ENCODE data around the gene MTHFR.

The MTHFR gene

DNA sequence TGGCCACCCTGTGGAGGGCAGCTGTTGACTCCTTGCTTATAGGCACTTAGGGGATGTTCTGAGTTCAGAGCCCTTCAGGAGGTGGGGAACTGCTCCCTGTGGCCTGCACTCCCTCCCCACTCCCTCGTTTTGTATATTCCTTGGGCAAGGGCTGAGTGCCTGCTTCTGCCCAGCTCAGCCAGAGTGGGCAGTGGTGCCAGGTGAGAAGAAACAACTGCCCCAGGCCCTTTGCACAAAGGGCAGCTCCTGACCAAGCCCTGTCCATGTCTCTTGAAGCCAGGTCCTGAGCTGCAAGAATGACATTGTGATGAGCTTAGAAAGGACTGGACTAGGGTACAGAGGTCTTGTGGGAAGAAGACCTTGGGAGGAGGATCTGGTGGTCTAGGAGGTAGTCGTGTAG lies 67.7 kb downstream of the MTHFR start:
- Histone ChIP-seq H3K27ac (replicated peaks) (peak overlapping the region; percentile 98), H3K27me3 (ENCODE audit: insufficient read depth, poor library complexity, severe bottlenecking) (no peaks in the 10 kb centered on the region), H3K4me3 (replicated peaks; ENCODE audit: insufficient read depth, low read length) (no peak overlapping the region)
- no peak for DNase-seq (ENCODE audit: low read depth in 1 of 2, low spot score in 1 of 2)
- no peak for TF ChIP-seq SPI1 (IDR thresholded peaks at IDR 0.05; ENCODE audit: borderline replicate concordance, low read depth)
- TF ChIP-seq, protein P1, sequence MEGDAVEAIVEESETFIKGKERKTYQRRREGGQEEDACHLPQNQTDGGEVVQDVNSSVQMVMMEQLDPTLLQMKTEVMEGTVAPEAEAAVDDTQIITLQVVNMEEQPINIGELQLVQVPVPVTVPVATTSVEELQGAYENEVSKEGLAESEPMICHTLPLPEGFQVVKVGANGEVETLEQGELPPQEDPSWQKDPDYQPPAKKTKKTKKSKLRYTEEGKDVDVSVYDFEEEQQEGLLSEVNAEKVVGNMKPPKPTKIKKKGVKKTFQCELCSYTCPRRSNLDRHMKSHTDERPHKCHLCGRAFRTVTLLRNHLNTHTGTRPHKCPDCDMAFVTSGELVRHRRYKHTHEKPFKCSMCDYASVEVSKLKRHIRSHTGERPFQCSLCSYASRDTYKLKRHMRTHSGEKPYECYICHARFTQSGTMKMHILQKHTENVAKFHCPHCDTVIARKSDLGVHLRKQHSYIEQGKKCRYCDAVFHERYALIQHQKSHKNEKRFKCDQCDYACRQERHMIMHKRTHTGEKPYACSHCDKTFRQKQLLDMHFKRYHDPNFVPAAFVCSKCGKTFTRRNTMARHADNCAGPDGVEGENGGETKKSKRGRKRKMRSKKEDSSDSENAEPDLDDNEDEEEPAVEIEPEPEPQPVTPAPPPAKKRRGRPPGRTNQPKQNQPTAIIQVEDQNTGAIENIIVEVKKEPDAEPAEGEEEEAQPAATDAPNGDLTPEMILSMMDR (IDR thresholded peaks at IDR 0.05; ENCODE audit: insufficient read depth, low read length) = no peak
- TF ChIP-seq POLR2AphosphoS5 (IDR thresholded peaks at IDR 0.05; ENCODE audit: low read depth) = no peak
- no peak for TF ChIP-seq GABPA (IDR thresholded peaks at IDR 0.05; ENCODE audit: low read depth)
- TF ChIP-seq, protein P2, sequence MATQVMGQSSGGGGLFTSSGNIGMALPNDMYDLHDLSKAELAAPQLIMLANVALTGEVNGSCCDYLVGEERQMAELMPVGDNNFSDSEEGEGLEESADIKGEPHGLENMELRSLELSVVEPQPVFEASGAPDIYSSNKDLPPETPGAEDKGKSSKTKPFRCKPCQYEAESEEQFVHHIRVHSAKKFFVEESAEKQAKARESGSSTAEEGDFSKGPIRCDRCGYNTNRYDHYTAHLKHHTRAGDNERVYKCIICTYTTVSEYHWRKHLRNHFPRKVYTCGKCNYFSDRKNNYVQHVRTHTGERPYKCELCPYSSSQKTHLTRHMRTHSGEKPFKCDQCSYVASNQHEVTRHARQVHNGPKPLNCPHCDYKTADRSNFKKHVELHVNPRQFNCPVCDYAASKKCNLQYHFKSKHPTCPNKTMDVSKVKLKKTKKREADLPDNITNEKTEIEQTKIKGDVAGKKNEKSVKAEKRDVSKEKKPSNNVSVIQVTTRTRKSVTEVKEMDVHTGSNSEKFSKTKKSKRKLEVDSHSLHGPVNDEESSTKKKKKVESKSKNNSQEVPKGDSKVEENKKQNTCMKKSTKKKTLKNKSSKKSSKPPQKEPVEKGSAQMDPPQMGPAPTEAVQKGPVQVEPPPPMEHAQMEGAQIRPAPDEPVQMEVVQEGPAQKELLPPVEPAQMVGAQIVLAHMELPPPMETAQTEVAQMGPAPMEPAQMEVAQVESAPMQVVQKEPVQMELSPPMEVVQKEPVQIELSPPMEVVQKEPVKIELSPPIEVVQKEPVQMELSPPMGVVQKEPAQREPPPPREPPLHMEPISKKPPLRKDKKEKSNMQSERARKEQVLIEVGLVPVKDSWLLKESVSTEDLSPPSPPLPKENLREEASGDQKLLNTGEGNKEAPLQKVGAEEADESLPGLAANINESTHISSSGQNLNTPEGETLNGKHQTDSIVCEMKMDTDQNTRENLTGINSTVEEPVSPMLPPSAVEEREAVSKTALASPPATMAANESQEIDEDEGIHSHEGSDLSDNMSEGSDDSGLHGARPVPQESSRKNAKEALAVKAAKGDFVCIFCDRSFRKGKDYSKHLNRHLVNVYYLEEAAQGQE (IDR thresholded peaks at IDR 0.05; ENCODE audit: insufficient replicate concordance, low read depth) = no peak

DNA sequence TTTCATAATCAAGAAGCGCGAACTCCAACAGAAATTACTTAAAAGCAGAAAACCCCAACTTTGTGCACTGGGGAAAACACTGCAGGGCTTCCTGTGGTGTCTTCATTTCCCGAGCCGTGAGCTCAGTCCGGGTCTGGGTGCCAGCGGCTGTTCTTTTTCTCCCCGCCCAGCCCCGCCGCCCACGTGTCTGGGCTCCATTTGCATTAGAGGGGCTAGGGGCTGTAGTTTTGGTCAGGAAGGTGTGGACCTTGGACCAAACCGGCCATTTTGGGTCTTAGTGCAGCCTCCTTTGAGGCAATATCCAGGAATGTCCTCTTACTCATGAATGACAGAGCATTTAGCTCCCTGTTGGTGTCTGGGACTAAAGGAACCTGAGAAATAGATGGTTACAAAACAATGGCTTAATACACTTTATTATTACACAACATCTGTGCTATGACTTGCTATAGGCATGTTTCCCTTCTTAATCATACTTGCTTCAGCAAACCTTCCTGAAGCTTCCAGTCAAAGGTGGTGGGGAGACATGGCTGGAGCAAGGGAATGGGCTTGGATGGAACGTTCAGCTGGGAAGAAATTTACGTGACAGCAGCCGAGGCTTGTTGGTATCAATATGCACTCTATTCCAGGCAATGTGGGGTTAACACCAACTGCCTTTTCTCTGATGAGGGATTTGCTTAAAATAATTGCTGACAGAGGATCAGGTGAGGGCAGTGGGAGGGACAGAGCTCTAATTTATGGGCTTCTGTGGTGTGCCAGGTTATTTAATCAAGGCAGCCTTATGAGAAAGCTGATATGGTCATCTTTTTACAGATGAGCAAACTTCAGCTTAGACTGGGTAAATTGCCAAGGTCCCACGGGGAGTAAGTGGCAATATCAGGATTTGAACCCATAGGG lies 68.8 kb downstream of the MTHFR start:
- Histone ChIP-seq H3K27ac (replicated peaks) (peak overlapping the region; percentile 98), H3K4me3 (replicated peaks; ENCODE audit: insufficient read depth, low read length) (peak overlapping the region; percentile 79), H3K27me3 (ENCODE audit: insufficient read depth, poor library complexity, severe bottlenecking) (no peaks in the 10 kb centered on the region)
- TF ChIP-seq SPI1 (IDR thresholded peaks at IDR 0.05; ENCODE audit: borderline replicate concordance, low read depth) = no peak
- TF ChIP-seq, protein P1 (IDR thresholded peaks at IDR 0.05; ENCODE audit: insufficient read depth, low read length) = no peak
- DNase-seq (ENCODE audit: low read depth in 1 of 2, low spot score in 1 of 2) = peak; percentile 88 to 94

DNA sequence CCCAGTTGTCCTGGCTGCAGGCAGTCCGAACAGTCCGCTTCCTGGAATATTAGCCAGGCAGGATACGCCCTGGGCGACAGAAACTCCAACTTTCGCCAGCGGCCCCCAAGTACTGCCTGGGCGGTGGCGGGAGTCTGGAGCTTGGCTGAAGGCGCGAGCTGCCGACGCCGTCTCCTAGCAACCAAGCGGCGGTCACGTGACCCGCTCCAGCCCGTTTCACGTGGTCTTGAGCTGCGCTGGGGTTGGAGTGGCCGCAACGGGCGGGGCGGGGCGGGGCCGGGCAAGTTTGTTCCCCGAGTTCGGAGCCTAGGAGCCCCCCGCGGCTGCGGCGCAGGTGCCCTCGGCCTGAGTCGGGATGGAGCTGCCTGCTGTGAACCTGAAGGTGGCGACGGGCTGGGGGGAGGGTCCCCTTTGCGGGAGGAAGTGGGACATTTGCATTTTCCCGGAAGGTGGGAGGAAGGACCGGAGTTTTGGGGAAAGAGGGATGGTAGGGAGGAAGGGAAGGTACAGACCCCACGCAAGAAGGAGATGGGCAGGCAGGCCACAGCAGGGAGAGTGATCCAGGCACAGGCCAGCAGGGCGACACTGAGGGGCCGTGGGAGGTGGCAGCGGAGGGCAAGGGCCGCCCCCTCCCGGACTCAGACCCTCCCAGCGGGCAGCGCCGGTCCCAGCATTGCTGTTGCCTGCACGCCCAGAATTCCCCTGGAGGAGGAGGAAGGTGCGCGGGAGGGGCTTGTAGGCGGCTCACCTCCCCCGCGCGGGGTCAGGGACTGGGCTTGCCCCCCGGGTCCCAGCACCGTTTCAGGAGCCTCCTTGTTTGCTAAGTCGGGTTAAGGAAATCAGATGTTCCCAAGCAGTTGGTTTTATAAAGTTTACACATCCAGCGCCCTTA lies 69.7 kb downstream of the MTHFR start, which contains the start of gene AGTRAP:
Gene AGTRAP (plus strand): TSS at position 283 of the 892 bp plus-strand sequence. CDS start 73 bp downstream, at position 356.
- H3K27me3 ChIP-seq (ENCODE audit: insufficient read depth, poor library complexity, severe bottlenecking) = no peaks in the 10 kb centered on the region
- TF ChIP-seq SPI1 (IDR thresholded peaks at IDR 0.05; ENCODE audit: borderline replicate concordance, low read depth) (no peak), GABPA (IDR thresholded peaks at IDR 0.05; ENCODE audit: low read depth) (no peak), POLR2AphosphoS5 (IDR thresholded peaks at IDR 0.05; ENCODE audit: low read depth) (peak; percentile 54)
- TF ChIP-seq, protein P2 (IDR thresholded peaks at IDR 0.05; ENCODE audit: insufficient replicate concordance, low read depth) = no peak
- TF ChIP-seq, protein P1 (IDR thresholded peaks at IDR 0.05; ENCODE audit: insufficient read depth, low read length) = no peak
- peak within 1 kb of the TSS; percentile 79 for H3K4me3 ChIP-seq (replicated peaks; ENCODE audit: insufficient read depth, low read length)
- peak within 1 kb of the TSS; percentile 98 for H3K27ac ChIP-seq (replicated peaks)
- peak; percentile 96 for DNase-seq (ENCODE audit: low read depth in 1 of 2, low spot score in 1 of 2)

Measured in HL-60 (cell line).